CD4-positive, CD25-positive, alpha-beta regulatory T cell (primary cell): Measurements from ENCODE around the gene TBC1D4. TPM values are rescaled to one million over a fixed set of nuclear protein-coding genes. Genes with fewer than 3 reads are reported as not detected.

Experiments
- ATAC-seq, 2 donors: fragments of 150-1000 bp; cut with Tn5 transposase; one replicate each; pipeline ENCODE4 v1.10.0; 2021; ENCODE audit warnings: low read depth in 2 of 2, moderate number of reproducible peaks in 2 of 2, moderate library complexity in 1 of 2
- DNase-seq, 3 donors: peaks; one replicate each; pipeline versions ENCODE4 v3.0.0 to v3.0.0-alpha.2; 2012 to 2022; ENCODE audit warnings: mixed read lengths in 1 of 3
- H3K27ac ChIP-seq: one replicate; pipeline ENCODE4 v1.7.0; 2013; ENCODE audit warnings: mild to moderate bottlenecking, low read length; ENCODE audit not compliant: insufficient read depth, poor library complexity, severe bottlenecking
- H3K27me3 ChIP-seq: one replicate; pipeline ENCODE4 v1.7.0; 2013; ENCODE audit warnings: low read length; ENCODE audit not compliant: control insufficient read depth, insufficient read depth
- H3K36me3 ChIP-seq: one replicate; pipeline ENCODE4 v1.7.0; 2013; ENCODE audit warnings: mild to moderate bottlenecking, low read length, moderate library complexity; ENCODE audit not compliant: control insufficient read depth, insufficient read depth
- H3K4me1 ChIP-seq: 2 replicates; pipeline ENCODE4 v1.7.0; 2013; ENCODE audit warnings: mild to moderate bottlenecking, low read length; ENCODE audit not compliant: insufficient read depth, control insufficient read depth, poor library complexity, severe bottlenecking
- H3K4me3 ChIP-seq: one replicate; pipeline ENCODE4 v1.7.0; 2013; ENCODE audit warnings: low read depth, mild to moderate bottlenecking, low read length, moderate library complexity
- H3K9me3 ChIP-seq, 2 experiments: 1 replicate in 1 of 2; 2 replicates in 1 of 2; pipeline ENCODE4 v1.7.0; 2013; ENCODE audit warnings: low read length in 2 of 2, mild to moderate bottlenecking in 1 of 2, moderate library complexity in 1 of 2; ENCODE audit not compliant: control insufficient read depth in 2 of 2
- H3K27ac Mint-ChIP-seq, 3 donors: one replicate each; pipeline ENCODE4 v1.8.0; 2020 to 2022; ENCODE audit warnings: mild to moderate bottlenecking in 3 of 3, mixed read lengths in 3 of 3, moderate library complexity in 2 of 3
- H3K27me3 Mint-ChIP-seq: one replicate; pipeline ENCODE4 v1.8.0; 2022; ENCODE audit warnings: mild to moderate bottlenecking, mixed read lengths
- H3K36me3 Mint-ChIP-seq: one replicate; pipeline ENCODE4 v1.8.0; 2020; ENCODE audit warnings: mixed read lengths
- H3K4me1 Mint-ChIP-seq, 4 donors: one replicate each; pipeline ENCODE4 v1.8.0; 2020 to 2022; ENCODE audit warnings: mixed read lengths in 4 of 4, mild to moderate bottlenecking in 1 of 4
- H3K4me3 Mint-ChIP-seq, 4 donors: one replicate each; pipeline ENCODE4 v1.8.0; 2020 to 2022; ENCODE audit warnings: mild to moderate bottlenecking in 4 of 4, mixed read lengths in 4 of 4, moderate library complexity in 3 of 4
- H3K9me3 Mint-ChIP-seq, 7 donors: one replicate each; pipeline ENCODE4 v1.8.0; 2020 to 2022; ENCODE audit warnings: mixed read lengths in 7 of 7, mild to moderate bottlenecking in 3 of 7, moderate library complexity in 2 of 7
- polyA plus RNA-seq, 4 donors: library from polyadenylated mRNA; unstranded; fragments of 300-500 nt; fragmentation: Illumina TruSeq; gene quantifications; one replicate each; pipeline ENCODE4 v1.2.3, GENCODE V29; 2021
- total RNA-seq: library from RNA; stranded (reverse); gene quantifications from one replicate; pipeline ENCODE4 v1.2.3, GENCODE V29; 2022

Gene TBC1D4
- total and polyA plus RNA-seq, 5 donors from 2014 or later, result 100 to 145 (median 123) TPM

DNA sequence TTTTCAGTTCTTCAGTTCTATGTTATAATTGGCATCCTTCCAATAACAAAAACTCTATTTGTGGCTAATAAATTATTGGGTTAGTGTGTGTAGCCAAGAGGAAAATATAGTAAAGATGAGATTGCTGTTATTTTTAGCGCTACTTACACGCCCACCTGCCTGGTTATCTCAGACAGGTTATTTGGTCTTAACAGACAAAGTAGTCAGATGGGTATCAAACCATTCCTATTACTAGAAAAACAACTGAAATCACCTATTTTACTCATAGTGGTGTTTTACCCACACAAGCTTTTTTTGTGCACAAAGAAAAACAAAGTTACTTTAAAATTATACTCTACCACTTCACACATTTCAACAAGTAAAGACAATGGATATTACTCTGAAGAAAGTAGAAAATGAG, 151.2 kb downstream of the TBC1D4 start:
- H3K27me3 ChIP-seq, result no peaks in the 10 kb centered on the region
- no peak overlapping the region for H3K4me3 ChIP-seq
- H3K4me1 ChIP-seq, result peaks cover 17% of the 10 kb centered on the region
- ATAC-seq (no peak), DNase-seq (no peak)
- H3K36me3 Mint-ChIP-seq, result peaks cover 3% of the 10 kb centered on the region
- H3K4me3 Mint-ChIP-seq, result no peak overlapping the region
- peaks cover 10 to 38% (median 19%) of the 10 kb centered on the region in 4 donors for H3K4me1 Mint-ChIP-seq
- H3K9me3 Mint-ChIP-seq, result peaks cover 0 to 2% (median 0%) of the 10 kb centered on the region in 7 donors
- H3K27ac ChIP-seq, result no peak overlapping the region
- H3K36me3 ChIP-seq, result no peaks in the 10 kb centered on the region
- H3K27me3 Mint-ChIP-seq, result no peaks in the 10 kb centered on the region
- H3K9me3 ChIP-seq, result no peaks in the 10 kb centered on the region
- H3K27ac Mint-ChIP-seq, result no peak overlapping the region

DNA sequence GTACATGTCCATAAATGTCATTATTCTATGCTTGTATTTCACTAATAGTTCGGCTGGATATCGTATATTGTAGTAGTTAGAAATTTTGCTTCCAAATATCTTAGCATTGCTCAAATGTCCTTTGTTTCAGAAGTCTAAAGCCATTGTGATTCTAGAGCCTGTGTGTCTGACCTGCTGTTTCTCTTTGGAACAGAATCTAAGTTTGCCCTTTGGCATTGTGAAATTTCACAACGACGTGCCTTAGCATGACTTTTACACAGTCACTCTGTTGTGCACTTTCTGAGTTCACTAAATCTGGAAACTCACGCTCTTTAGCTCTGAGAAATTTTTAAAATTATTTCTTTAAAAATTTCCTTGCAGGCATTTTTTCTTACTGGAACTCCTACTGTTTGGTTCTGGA, 152.2 kb downstream of the TBC1D4 start:
- peaks cover 20% of the 10 kb centered on the region for H3K4me1 ChIP-seq
- Mint-ChIP-seq H3K4me1 (peaks cover 10 to 38% (median 19%) of the 10 kb centered on the region in 4 donors), H3K27ac (peak overlapping the region in 2 of 3 donors; percentile 54 to 59)

GRCh38 chr13:75329097-75329496, 152.9 kb downstream of the TBC1D4 start:
- ATAC-seq (no peak), DNase-seq (no peak)
- peaks cover 5% of the 10 kb centered on the region for H3K36me3 Mint-ChIP-seq
- Histone ChIP-seq H3K36me3 (no peaks in the 10 kb centered on the region), H3K27ac (no peak overlapping the region), H3K9me3 (no peaks in the 10 kb centered on the region), H3K4me1 (peaks cover 26% of the 10 kb centered on the region), H3K4me3 (no peak overlapping the region), H3K27me3 (no peaks in the 10 kb centered on the region)
- peak overlapping the region in 2 of 3 donors; percentile 11 to 59 for H3K27ac Mint-ChIP-seq
- no peaks in the 10 kb centered on the region for H3K27me3 Mint-ChIP-seq
- H3K4me3 Mint-ChIP-seq, result peak overlapping the region in 2 of 4 donors; percentile 22 to 25
- no peaks in the 10 kb centered on the region for H3K9me3 Mint-ChIP-seq
- H3K4me1 Mint-ChIP-seq, result peaks cover 12 to 38% (median 23%) of the 10 kb centered on the region in 4 donors

More for the DNA sequence above, 152.2 kb downstream of the TBC1D4 start:
- peaks cover 3% of the 10 kb centered on the region for H3K36me3 Mint-ChIP-seq
- H3K9me3 Mint-ChIP-seq, result no peaks in the 10 kb centered on the region
- Histone ChIP-seq H3K4me3 (no peak overlapping the region), H3K36me3 (no peaks in the 10 kb centered on the region), H3K9me3 (no peaks in the 10 kb centered on the region), H3K27me3 (no peaks in the 10 kb centered on the region), H3K27ac (no peak overlapping the region)
- ATAC-seq (no peak), DNase-seq (no peak)
- peak overlapping the region in 1 of 4 donors; percentile 30 for H3K4me3 Mint-ChIP-seq
- H3K27me3 Mint-ChIP-seq, result no peaks in the 10 kb centered on the region

GRCh38 chr13:75327135-75327510, 154.8 kb downstream of the TBC1D4 start:
- Histone ChIP-seq H3K4me1 (peaks cover 41% of the 10 kb centered on the region), H3K36me3 (no peaks in the 10 kb centered on the region), H3K9me3 (no peaks in the 10 kb centered on the region), H3K4me3 (peak overlapping the region; percentile 98), H3K27me3 (no peaks in the 10 kb centered on the region), H3K27ac (peak overlapping the region; percentile 92)
- Mint-ChIP-seq H3K36me3 (peaks cover 7% of the 10 kb centered on the region), H3K27me3 (no peaks in the 10 kb centered on the region), H3K4me1 (peaks cover 15 to 45% (median 27%) of the 10 kb centered on the region in 4 donors), H3K4me3 (peak overlapping the region; percentile 85 to 100 (median 90)), H3K9me3 (no peaks in the 10 kb centered on the region), H3K27ac (peak overlapping the region; percentile 97 to 98 (median 98))
- DNase-seq (peak in 1 of 3 donors; percentile 59), ATAC-seq (peak in 1 of 2 donors; percentile 24)

DNA sequence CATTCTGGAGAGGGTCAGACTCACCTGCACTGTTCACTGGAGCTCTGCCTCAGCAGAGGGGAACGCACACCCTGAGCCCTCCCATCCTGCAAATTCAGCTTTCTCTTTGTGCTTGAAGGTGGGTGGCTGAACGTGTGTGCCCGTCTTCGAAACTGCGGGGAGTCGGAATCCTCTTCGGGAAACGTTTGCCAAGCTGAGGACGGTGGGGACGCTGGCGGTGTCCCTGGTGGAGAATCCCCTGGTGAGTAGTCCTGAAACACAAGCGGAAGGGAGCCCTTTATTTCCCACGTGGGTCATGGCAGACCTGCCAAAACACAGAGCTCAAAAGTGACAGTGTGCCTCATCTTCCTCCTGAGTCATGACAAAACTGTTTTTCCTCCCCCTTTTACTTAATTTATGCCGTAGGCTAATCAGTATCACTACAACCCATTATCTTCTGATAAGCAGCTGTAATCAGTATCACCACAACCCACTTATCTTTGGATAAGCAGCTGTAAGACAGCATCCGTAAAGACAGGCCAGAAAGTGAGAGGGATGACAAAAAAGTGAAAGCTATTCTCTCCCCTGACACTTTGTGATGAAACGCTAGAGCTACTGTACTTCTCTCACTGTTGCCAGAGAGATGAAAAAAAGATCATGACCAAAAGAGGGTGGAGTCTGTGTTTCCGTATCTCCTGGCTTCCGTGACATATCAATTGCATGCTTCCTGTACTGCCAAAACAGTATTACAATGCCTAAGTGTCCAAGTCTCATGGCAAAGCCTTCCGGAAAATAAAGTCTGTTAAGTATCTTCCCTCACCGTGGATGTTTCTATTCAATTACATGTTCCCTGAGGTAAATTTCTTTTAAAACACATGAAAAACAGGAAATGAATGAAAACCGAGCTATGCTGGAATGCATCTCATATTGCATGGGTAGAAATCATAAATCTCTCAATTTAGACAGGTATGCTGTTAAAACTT, 155.5 kb downstream of the TBC1D4 start:
- Mint-ChIP-seq H3K4me3 (peak overlapping the region; percentile 85 to 100 (median 90)), H3K4me1 (peaks cover 22 to 52% (median 34%) of the 10 kb centered on the region in 4 donors), H3K27ac (peak overlapping the region; percentile 97 to 98 (median 98)), H3K9me3 (no peaks in the 10 kb centered on the region), H3K27me3 (no peaks in the 10 kb centered on the region), H3K36me3 (peaks cover 7% of the 10 kb centered on the region)
- ATAC-seq (peak; percentile 88 to 89), DNase-seq (peak; percentile 56 to 93 (median 86))
- Histone ChIP-seq H3K27ac (peak overlapping the region; percentile 92), H3K27me3 (no peaks in the 10 kb centered on the region), H3K36me3 (no peaks in the 10 kb centered on the region), H3K9me3 (no peaks in the 10 kb centered on the region), H3K4me1 (peaks cover 48% of the 10 kb centered on the region), H3K4me3 (peak overlapping the region; percentile 98)

GRCh38 chr13:75325711-75326110, 156.3 kb downstream of the TBC1D4 start:
- peak overlapping the region; percentile 92 for H3K27ac ChIP-seq
- Mint-ChIP-seq H3K4me3 (peak overlapping the region; percentile 85 to 100 (median 90)), H3K4me1 (peaks cover 28 to 57% (median 39%) of the 10 kb centered on the region in 4 donors), H3K9me3 (no peaks in the 10 kb centered on the region), H3K27ac (peak overlapping the region; percentile 97 to 98 (median 98)), H3K36me3 (peaks cover 7% of the 10 kb centered on the region), H3K27me3 (no peaks in the 10 kb centered on the region)
- H3K9me3 ChIP-seq, result no peaks in the 10 kb centered on the region
- peaks cover 54% of the 10 kb centered on the region for H3K4me1 ChIP-seq
- DNase-seq (peak in 1 of 3 donors; percentile 60), ATAC-seq (no peak)
- H3K4me3 ChIP-seq, result peak overlapping the region; percentile 98
- H3K36me3 ChIP-seq, result no peaks in the 10 kb centered on the region
- H3K27me3 ChIP-seq, result no peaks in the 10 kb centered on the region

- no peak for ATAC-seq
- Histone ChIP-seq H3K4me1 (peaks cover 59% of the 10 kb centered on the region), H3K36me3 (no peaks in the 10 kb centered on the region), H3K27ac (peak overlapping the region; percentile 92), H3K27me3 (no peaks in the 10 kb centered on the region), H3K9me3 (no peaks in the 10 kb centered on the region), H3K4me3 (peak overlapping the region; percentile 98)
- H3K27me3 Mint-ChIP-seq, result no peaks in the 10 kb centered on the region
- peaks cover 7% of the 10 kb centered on the region for H3K36me3 Mint-ChIP-seq
- H3K27ac Mint-ChIP-seq, result peak overlapping the region; percentile 79 to 98 (median 96)
- peaks cover 23 to 55% (median 45%) of the 10 kb centered on the region in 4 donors for H3K4me1 Mint-ChIP-seq
- H3K4me3 Mint-ChIP-seq, result peak overlapping the region; percentile 85 to 100 (median 90)
- H3K9me3 Mint-ChIP-seq, result no peaks in the 10 kb centered on the region
- DNase-seq, result no peak
These were observed 157.5 kb downstream of the TBC1D4 start for GRCh38 chr13:75324413-75324940.
